OCI-LY7 (cell line): ENCODE data around the gene DNASE2B. TPM values are rescaled to one million over a fixed set of nuclear protein-coding genes. Genes with fewer than 3 reads are reported as not detected.

Experiments used
- BruUV-seq: library from RNA; stranded (reverse); fragments of 400-500 nt; replicated peaks from 2 replicates; lab custom pipeline; 2021; lab: Mats Ljungman, UMichigan
- CTCF ChIA-PET: fragments of 300-600 bp; sonication (Branson Sonifier 250); formaldehyde crosslinking; loops from one replicate; lab custom pipeline; 2022; ENCODE audit warnings: antibody characterized with exemption; ENCODE audit not compliant: unreplicated experiment; lab: Charles Lee
- POLR2A ChIA-PET: fragments of 300-600 bp; sonication (Branson Sonifier 250); formaldehyde crosslinking; loops from one replicate; lab custom pipeline; 2022; ENCODE audit warnings: antibody characterized with exemption; lab: Charles Lee
- DNase-seq: peaks from one replicate; pipeline ENCODE4 v3.0.0-alpha.2; 2015; ENCODE audit warnings: low spot score
- H2AFZ ChIP-seq: fragments of 200-600 bp; sonication (generic), shearing (Covaris generic); 2 replicates; pipeline ENCODE4 v1.6.1; 2014; ENCODE audit warnings: mild to moderate bottlenecking, antibody characterized with exemption, low read length, moderate library complexity
- H3K27ac ChIP-seq: fragments of 200-600 bp; sonication (generic); 2 replicates; pipeline ENCODE4 v1.5.1; 2014; ENCODE audit warnings: mixed run types, low read depth, mild to moderate bottlenecking, moderate library complexity, low read length, inconsistent platforms; ENCODE audit not compliant: poor library complexity, severe bottlenecking
- H3K36me3 ChIP-seq: fragments of 200-600 bp; sonication (generic); 2 replicates; pipeline ENCODE4 v1.6.1; 2014; ENCODE audit warnings: mild to moderate bottlenecking, antibody characterized with exemption, low read length, moderate library complexity, mixed read lengths; ENCODE audit not compliant: insufficient read depth
- H3K4me1 ChIP-seq: fragments of 200-600 bp; sonication (generic); 2 replicates; pipeline ENCODE4 v1.5.1; 2014; ENCODE audit warnings: mild to moderate bottlenecking, low read length; ENCODE audit not compliant: insufficient read depth, poor library complexity, severe bottlenecking
- H3K4me2 ChIP-seq: fragments of 200-600 bp; sonication (generic); 2 replicates; pipeline ENCODE4 v1.6.1; 2014; ENCODE audit warnings: mild to moderate bottlenecking, low read length
- H3K4me3 ChIP-seq: fragments of 200-600 bp; sonication (generic); 2 replicates; pipeline ENCODE4 v1.5.1; 2014; ENCODE audit warnings: mild to moderate bottlenecking, low read depth, low read length; ENCODE audit not compliant: poor library complexity, severe bottlenecking
- H3K79me2 ChIP-seq: fragments of 200-600 bp; sonication (generic); 2 replicates; pipeline ENCODE4 v1.6.1; 2016; ENCODE audit warnings: low read depth, mild to moderate bottlenecking, low read length, moderate library complexity, mixed read lengths; ENCODE audit not compliant: insufficient read depth
- H3K9me2 ChIP-seq: fragments of 200-600 bp; sonication (generic); 2 replicates; pipeline ENCODE4 v1.6.1; 2016; ENCODE audit warnings: mild to moderate bottlenecking, low read length, mixed read lengths; ENCODE audit not compliant: insufficient read depth
- H3K9me3 ChIP-seq: fragments of 200-600 bp; sonication (generic); 2 replicates; pipeline ENCODE4 v1.6.1; 2014; ENCODE audit warnings: mild to moderate bottlenecking, mixed run types, low read length, mixed read lengths
- H4K20me1 ChIP-seq: fragments of 200-600 bp; sonication (generic); 2 replicates; pipeline ENCODE4 v1.6.1; 2014; ENCODE audit warnings: mild to moderate bottlenecking, antibody characterized with exemption, low read length, moderate library complexity, mixed read lengths; ENCODE audit not compliant: insufficient read depth
- CTCF ChIP-seq: fragments of 200-600 bp; sonication (generic); conservative IDR thresholded peaks from 2 replicates; pipeline ENCODE4 v1.5.1; 2014; ENCODE audit warnings: mild to moderate bottlenecking, antibody characterized with exemption, low read length, moderate library complexity, mixed read lengths
- EZH2phosphoT487 ChIP-seq: fragments of 200-600 bp; sonication (generic); IDR thresholded peaks from 2 replicates; pipeline ENCODE4 v1.6.1; 2018; ENCODE audit warnings: low read depth, borderline replicate concordance, mild to moderate bottlenecking, mixed run types, antibody characterized with exemption, low read length, moderate library complexity, mixed read lengths
- intact Hi-C: fragments of 100-400 bp; cut with micrococcal nuclease; formaldehyde crosslinking; loops from one replicate; pipeline ENCODE4 v1.10.0; 2022; ENCODE audit not compliant: unreplicated experiment
- total RNA-seq, 2 experiments: library from RNA; depleted of rRNA in 1 of 2; stranded (reverse); fragments of >200 nt in 1 of 2; shearing (Covaris generic) in 1 of 2; gene quantifications; 2 replicates each; pipeline ENCODE4 v1.2.3, GENCODE V29; 2014 to 2022

DNASE2B gene
- total RNA-seq, 2 experiments from 2014 or later = 0.22 TPM; not detected in 1

- BruUV-seq = no TSS peak
- Histone ChIP-seq H4K20me1 (no peaks in the 10 kb centered on the region), H3K79me2 (no peaks in the 10 kb centered on the region), H3K4me1 (no peaks in the 10 kb centered on the region), H3K36me3 (no peaks in the 10 kb centered on the region), H3K9me2 (no peaks in the 10 kb centered on the region), H2AFZ (no peak overlapping the region), H3K4me3 (no peak overlapping the region), H3K27ac (no peak overlapping the region), H3K9me3 (no peaks in the 10 kb centered on the region), H3K4me2 (no peak overlapping the region)
- no peak for TF ChIP-seq CTCF
- no peak for TF ChIP-seq EZH2phosphoT487
- ChIA-PET CTCF (no interaction called here), POLR2A (interaction anchor here (0.5 to 1.4 kb wide), 5 partner anchors 13 to 265 kb away, joined by 3 to 5 read pairs (median 3); no protein-coding TSS in a partner anchor)
- DNase-seq = no peak
- intact Hi-C loops = no loop called here
These were observed 16.2 kb upstream of the DNASE2B start for GRCh38 chr1:84382127-84382526.

GRCh38 chr1:84385347-84385746 lies 12.9 kb upstream of the DNASE2B start:
- POLR2A ChIA-PET = no interaction called here
- no TSS peak for BruUV-seq

More at GRCh38 chr1:84385347-84385746, 12.9 kb upstream of the DNASE2B start:
- no peaks in the 10 kb centered on the region for H3K36me3 ChIP-seq
- no peak overlapping the region for H3K4me3 ChIP-seq
- H3K27ac ChIP-seq = no peak overlapping the region
- no peak overlapping the region for H2AFZ ChIP-seq
- no peak for TF ChIP-seq EZH2phosphoT487
- no peak for TF ChIP-seq CTCF
- no peak overlapping the region for H3K4me2 ChIP-seq
- no peaks in the 10 kb centered on the region for H3K79me2 ChIP-seq
- H4K20me1 ChIP-seq = no peaks in the 10 kb centered on the region
- intact Hi-C loops = no loop called here
- CTCF ChIA-PET = no interaction called here
- H3K4me1 ChIP-seq = no peaks in the 10 kb centered on the region
- no peaks in the 10 kb centered on the region for H3K9me2 ChIP-seq
- no peaks in the 10 kb centered on the region for H3K9me3 ChIP-seq
- no peak for DNase-seq
